Fibroblast of the aortic adventitia (primary cell): ENCODE results near the gene VDR. TPM values are rescaled to one million over a fixed set of nuclear protein-coding genes. Genes with fewer than 3 reads are reported as not detected.

Source experiments
- DNase-seq: peaks from one replicate; pipeline ENCODE4 v3.0.0-alpha.2; 2010; ENCODE audit warnings: low read depth
- H3K4me3 ChIP-seq: 2 replicates; pipeline ENCODE4 v1.5.1; 2011; ENCODE audit warnings: low read depth, mild to moderate bottlenecking, control low read depth, low read length, moderate library complexity
- total RNA-seq: library from RNA; depleted of rRNA; stranded (reverse); fragments of >200 nt; gene quantifications from 2 replicates; pipeline ENCODE4 v1.2.3, GENCODE V29; 2012; ENCODE audit warnings: low replicate concordance
- TF ChIP-seq, protein P1 (sequence below): IDR thresholded peaks from 2 replicates; pipeline ENCODE4 v1.5.1; 2011; ENCODE audit warnings: mild to moderate bottlenecking, low read length, control low read depth, inconsistent platforms; ENCODE audit not compliant: insufficient read depth

Gene VDR
- total RNA-seq, 1 donor, result 12.5 TPM

DNA sequence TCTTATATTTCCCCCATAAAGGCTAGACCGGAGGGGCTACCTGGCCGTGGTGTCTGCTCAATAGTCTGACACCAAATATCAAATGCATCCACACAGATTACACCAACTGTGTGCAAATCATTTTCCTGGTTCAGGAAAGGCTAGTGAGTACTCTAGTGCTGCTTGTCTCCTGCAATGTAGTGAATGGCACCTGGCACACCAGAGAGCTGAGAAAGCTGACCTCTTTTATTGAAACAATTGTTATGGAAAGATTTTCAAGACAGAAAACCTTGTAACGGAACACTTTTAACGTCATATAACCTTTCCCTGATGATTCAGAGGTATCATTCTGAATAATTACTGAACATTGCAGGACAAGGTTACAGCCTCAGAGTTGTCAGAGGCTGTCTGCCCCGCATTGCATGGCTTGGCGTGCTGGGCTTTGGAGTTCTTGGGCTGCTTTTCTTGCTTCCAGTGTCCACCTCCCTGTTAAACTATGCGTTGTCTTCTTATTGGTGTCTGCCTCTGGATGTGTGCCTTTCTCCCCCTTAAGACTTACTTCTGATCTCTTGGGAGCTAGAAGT is 44.4 kb downstream of the VDR start:
- no peak overlapping the region for H3K4me3 ChIP-seq
- DNase-seq, result no peak
- TF ChIP-seq, protein P1, sequence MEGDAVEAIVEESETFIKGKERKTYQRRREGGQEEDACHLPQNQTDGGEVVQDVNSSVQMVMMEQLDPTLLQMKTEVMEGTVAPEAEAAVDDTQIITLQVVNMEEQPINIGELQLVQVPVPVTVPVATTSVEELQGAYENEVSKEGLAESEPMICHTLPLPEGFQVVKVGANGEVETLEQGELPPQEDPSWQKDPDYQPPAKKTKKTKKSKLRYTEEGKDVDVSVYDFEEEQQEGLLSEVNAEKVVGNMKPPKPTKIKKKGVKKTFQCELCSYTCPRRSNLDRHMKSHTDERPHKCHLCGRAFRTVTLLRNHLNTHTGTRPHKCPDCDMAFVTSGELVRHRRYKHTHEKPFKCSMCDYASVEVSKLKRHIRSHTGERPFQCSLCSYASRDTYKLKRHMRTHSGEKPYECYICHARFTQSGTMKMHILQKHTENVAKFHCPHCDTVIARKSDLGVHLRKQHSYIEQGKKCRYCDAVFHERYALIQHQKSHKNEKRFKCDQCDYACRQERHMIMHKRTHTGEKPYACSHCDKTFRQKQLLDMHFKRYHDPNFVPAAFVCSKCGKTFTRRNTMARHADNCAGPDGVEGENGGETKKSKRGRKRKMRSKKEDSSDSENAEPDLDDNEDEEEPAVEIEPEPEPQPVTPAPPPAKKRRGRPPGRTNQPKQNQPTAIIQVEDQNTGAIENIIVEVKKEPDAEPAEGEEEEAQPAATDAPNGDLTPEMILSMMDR, result no peak

DNA sequence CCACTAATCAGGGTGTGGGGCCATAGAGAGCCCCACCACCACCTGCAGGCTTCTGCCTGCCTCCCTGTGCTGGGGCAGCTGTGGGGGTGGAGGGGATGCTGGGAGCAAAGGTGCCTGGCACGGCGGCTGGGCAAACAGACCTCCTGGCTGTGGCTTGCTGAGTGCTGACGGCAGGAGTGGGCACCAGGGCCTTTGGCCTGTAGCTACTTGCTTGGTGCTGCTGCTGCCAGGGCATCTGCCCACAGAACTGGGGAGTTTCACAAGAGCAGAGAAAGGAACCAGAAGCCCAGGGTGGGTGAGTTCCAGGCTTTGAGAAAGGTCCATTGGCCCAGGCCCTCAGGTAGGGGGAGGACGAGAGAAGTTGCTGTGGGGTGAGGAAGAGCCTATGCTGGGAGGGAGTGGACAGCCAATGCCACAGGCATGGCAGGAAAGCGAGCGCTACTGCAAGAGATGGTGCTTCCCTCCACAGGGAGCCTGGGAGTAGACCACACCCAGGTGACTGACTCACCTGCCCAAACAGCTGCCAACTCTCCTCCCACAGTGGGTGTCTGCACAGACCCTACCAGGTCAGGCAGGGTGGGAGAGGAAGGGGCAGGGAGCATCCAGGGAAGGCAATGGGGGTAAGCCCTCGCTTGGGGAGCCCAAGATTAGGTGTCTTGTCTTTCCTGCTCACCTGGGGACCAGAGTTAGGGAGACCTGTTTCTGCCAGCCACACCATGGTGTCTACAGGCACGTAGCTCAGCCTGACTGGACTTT is 46.1 kb downstream of the VDR start:
- no peak for DNase-seq
- TF ChIP-seq, protein P1, result no peak
- no peak overlapping the region for H3K4me3 ChIP-seq

DNA sequence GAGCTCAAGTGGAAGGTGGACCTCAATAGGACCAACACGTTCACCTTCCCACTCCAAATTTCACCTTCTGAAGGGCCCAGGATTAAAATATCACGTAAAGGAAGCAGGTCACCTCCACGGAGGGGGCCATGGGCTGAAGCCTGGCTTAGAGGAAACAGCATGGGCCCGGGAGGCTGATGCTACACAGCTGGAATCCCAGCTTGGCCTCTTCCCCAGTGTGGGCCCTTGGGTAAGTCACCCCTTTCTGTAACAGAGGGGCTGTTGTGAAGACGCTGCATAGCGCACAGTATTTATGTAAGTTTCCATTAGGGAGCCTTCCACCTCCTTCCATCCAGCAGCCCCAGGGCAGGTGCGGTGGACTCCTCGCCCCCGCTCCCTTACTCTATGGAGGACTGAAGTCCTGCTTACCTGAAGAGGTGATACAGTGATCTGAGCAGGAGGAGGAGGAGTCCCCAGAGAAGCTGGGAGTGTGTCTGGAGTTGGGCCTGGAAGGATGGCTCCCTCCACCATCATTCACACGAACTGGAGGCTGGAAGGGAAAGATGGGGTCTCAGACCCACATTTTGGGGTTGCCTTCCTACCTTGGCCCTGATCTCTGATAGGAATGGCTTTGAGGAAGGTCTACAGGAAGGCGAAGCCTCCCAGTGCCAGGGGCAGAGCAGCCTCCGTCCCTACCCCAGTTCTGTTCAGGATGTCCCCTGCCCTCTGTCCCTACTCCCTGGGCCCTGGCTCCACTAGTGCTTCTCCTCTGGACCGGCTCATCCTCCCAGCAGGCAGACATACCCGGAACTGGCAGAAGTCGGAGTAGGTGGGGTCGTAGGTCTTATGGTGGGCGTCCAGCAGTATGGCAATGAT is 47.8 kb downstream of the VDR start:
- H3K4me3 ChIP-seq, result no peak overlapping the region
- TF ChIP-seq, protein P1, result no peak
- DNase-seq, result no peak

DNA sequence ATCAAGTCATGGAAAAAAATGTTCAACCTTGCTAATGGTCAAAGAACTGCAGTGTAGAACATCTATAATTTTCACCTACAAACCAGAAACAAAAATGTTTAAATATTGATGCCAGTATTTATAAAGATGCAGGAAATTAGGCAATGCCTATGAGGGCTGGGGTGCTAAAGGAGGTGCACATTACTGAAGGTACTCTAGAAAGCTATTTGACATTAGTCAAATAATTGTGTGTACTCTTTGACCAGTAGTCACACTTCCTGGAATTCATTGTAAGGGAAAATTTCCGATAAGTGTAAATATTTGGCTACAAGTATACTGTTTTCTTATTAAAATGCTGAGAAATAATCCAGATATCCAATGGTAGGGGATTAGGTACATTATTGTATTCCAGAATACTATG is 48.7 kb downstream of the VDR start:
- TF ChIP-seq, protein P1, result no peak
- DNase-seq, result no peak
- H3K4me3 ChIP-seq, result no peak overlapping the region

DNA sequence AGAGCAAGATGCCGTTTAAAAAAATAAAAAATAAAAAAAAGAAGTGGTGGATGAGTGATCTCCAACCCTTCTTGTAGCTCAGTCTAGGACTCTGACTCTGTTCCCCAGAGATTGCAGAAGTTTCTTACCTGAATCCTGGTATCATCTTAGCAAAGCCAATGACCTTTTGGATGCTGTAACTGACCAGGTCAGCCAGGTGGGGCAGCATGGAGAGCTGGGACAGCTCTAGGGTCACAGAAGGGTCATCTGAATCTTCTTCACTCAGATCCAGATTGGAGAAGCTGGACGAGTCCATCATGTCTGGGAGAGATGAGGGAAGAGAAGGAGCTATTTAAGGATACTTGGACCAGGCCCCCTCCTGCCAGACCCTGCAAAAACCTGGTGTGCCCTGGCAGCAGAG is 49.3 kb downstream of the VDR start:
- no peak overlapping the region for H3K4me3 ChIP-seq
- DNase-seq, result no peak
- TF ChIP-seq, protein P1, result no peak

DNA sequence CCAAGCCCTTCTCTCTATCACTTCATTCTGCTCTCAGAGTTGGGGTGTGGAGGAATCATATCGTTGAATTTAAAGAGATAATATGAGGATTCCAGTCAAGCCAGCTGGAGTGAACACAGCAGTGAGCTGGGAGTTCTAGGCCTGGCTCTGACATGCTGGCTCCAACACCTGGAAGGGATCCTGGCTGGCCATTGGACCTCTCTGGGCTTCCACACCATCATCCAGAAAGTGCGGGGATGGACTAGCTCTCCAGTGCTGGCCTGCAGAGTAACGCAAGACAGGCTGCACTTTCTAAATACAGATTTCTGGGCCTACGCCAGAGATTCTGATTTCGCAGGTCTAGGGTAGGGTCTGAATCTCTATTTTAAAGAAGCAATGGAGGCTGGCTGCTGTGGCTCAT is 50.3 kb downstream of the VDR start:
- TF ChIP-seq, protein P1, result no peak

More for the DNA sequence above, 50.3 kb downstream of the VDR start:
- no peak for DNase-seq
- H3K4me3 ChIP-seq, result no peak overlapping the region
